NB4 (cell line): ENCODE measurements around the gene DRAXIN.

Experiments
- DNase-seq: peaks from one replicate; pipeline ENCODE4 v3.0.0; 2010; ENCODE audit warnings: low read depth
- H3K4me3 ChIP-seq: one replicate; pipeline ENCODE4 v1.5.1; 2011; ENCODE audit warnings: mild to moderate bottlenecking, low read depth, low read length, moderate library complexity
- MYC ChIP-seq: IDR thresholded peaks from 2 replicates; pipeline ENCODE4 v1.6.1; 2011; ENCODE audit warnings: low read depth, low read length
- POLR2A ChIP-seq: IDR thresholded peaks from 2 replicates; pipeline ENCODE4 v1.6.1; 2011; ENCODE audit warnings: mild to moderate bottlenecking; ENCODE audit not compliant: insufficient read length; ENCODE audit errors: extremely low read depth
- TF ChIP-seq, protein P1 (sequence below): IDR thresholded peaks from one replicate; pipeline ENCODE4 v1.5.1; 2012; ENCODE audit warnings: low read depth, low read length
- TF ChIP-seq, protein P2 (sequence below): IDR thresholded peaks from 2 replicates; pipeline ENCODE4 v1.6.1; 2011; ENCODE audit warnings: low read depth, low read length

DRAXIN gene

DNA sequence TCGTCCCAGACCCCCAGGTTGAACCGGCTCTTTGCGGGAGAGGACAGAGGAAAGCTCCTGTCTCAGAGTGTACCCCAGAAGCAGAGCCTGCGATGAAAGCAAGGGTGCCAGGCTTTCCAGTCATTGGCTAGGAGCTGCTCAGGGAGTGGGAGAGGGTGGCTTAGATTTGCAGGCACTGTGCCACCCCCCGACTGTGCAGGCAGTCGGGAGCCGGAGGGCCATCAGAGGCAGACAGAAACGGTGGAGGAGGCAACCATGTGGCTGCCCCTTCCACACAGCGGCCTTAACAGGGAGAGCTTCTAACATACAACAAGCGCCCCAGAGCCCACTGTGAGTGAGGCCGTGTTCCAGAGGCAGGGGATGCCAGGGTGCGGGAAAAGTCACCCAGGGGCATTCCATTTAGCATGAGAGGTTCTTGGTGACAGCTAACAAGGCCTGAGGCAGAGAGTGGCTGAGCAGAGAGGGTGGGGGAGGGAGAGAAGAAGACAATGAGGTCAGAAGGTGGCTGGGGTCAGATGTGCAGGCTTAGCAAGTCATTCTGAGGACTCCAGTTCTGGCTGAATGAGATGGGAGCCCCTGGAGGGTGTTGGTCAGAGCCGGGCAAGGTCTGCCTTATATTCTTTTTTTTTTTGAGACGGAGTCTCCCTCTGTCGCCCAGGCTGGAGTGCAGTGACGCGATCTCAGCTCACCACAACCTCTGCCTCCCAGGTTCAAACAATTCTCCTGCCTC, 61.0 kb downstream of the DRAXIN start:
- TF ChIP-seq MYC = no peak
- TF ChIP-seq, protein P1, sequence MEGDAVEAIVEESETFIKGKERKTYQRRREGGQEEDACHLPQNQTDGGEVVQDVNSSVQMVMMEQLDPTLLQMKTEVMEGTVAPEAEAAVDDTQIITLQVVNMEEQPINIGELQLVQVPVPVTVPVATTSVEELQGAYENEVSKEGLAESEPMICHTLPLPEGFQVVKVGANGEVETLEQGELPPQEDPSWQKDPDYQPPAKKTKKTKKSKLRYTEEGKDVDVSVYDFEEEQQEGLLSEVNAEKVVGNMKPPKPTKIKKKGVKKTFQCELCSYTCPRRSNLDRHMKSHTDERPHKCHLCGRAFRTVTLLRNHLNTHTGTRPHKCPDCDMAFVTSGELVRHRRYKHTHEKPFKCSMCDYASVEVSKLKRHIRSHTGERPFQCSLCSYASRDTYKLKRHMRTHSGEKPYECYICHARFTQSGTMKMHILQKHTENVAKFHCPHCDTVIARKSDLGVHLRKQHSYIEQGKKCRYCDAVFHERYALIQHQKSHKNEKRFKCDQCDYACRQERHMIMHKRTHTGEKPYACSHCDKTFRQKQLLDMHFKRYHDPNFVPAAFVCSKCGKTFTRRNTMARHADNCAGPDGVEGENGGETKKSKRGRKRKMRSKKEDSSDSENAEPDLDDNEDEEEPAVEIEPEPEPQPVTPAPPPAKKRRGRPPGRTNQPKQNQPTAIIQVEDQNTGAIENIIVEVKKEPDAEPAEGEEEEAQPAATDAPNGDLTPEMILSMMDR = no peak
- TF ChIP-seq, protein P2, sequence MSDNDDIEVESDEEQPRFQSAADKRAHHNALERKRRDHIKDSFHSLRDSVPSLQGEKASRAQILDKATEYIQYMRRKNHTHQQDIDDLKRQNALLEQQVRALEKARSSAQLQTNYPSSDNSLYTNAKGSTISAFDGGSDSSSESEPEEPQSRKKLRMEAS = no peak
- TF ChIP-seq POLR2A = no peak
- no peak overlapping the region for H3K4me3 ChIP-seq

DNA sequence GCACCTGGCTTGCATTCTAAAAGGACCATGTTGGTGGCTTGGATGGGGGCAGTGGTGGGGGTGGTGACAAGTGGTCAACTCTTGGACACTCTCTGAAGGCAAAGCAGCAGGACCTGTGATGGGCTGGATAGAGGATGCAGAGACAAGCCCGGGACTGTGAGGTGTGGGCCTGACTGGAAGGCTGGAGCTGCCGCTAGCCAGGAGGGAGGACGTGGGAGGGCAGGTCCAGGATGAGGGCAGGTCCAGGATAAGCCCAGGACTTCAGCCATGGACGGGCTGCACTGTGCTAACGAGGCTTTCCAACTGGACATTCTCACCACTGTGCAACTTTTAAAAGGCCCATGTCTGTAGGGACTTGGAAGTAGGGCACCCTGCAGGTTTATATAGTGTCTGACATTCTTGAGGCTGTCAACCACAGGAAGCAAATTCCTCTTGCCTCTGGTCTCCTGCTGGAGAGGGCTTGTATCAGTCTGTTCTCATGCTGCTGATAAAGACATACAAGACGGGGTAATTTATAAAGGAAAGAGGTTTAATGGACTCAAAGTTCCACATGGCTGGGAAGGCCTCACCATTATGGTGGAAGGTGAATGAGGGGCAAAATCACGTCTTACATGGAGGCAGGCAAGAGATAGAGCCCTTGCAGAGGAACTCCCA, 62.2 kb downstream of the DRAXIN start:
- no peak overlapping the region for H3K4me3 ChIP-seq
- DNase-seq = no peak
- TF ChIP-seq MYC (no peak), POLR2A (no peak)
- TF ChIP-seq, protein P2 = no peak
- TF ChIP-seq, protein P1 = no peak

More for the DNA sequence above, 61.0 kb downstream of the DRAXIN start:
- DNase-seq = peak; percentile 17

GRCh38 chr1:11757047-11757446, 65.5 kb downstream of the DRAXIN start:
- H3K4me3 ChIP-seq = no peak overlapping the region
- TF ChIP-seq, protein P1 = no peak
- TF ChIP-seq, protein P2 = no peak
- TF ChIP-seq MYC (no peak), POLR2A (no peak)
- DNase-seq = no peak

- TF ChIP-seq, protein P2 = no peak
- TF ChIP-seq MYC (no peak), POLR2A (no peak)
- TF ChIP-seq, protein P1 = no peak
- H3K4me3 ChIP-seq = no peak overlapping the region
- no peak for DNase-seq
These were observed 68.3 kb downstream of the DRAXIN start for GRCh38 chr1:11759791-11760190.

- no peak overlapping the region for H3K4me3 ChIP-seq
- TF ChIP-seq MYC = no peak
- TF ChIP-seq, protein P2 = no peak
- TF ChIP-seq, protein P1 = no peak
- TF ChIP-seq POLR2A = no peak
- DNase-seq = no peak
These were observed 69.8 kb downstream of the DRAXIN start for GRCh38 chr1:11761285-11761684.
